GM18505 (cell line): Measurements from ENCODE around the gene SHISA6.

Source experiments
- ATAC-seq: cut with Tn5 transposase; IDR thresholded peaks from one replicate; pipeline ENCODE4 v1.9.1; 2021; ENCODE audit not compliant: unreplicated experiment
- POLR2A ChIP-seq: IDR thresholded peaks from 4 replicates; pipeline ENCODE4 v1.6.1; 2011; ENCODE audit warnings: borderline replicate concordance; ENCODE audit not compliant: insufficient read depth, insufficient read length; ENCODE audit errors: extremely low read depth

The SHISA6 gene

GRCh38 chr17:11488407-11488806, 247.4 kb downstream of the SHISA6 start:
- no peak for ATAC-seq
- no peak for TF ChIP-seq POLR2A

- ATAC-seq = no peak
- TF ChIP-seq POLR2A = no peak
Observed at GRCh38 chr17:11490171-11490755, 249.2 kb downstream of the SHISA6 start.

- no peak for TF ChIP-seq POLR2A
- ATAC-seq = no peak
Observed at GRCh38 chr17:11492511-11492910, 251.5 kb downstream of the SHISA6 start.

- no peak for TF ChIP-seq POLR2A
- no peak for ATAC-seq
Observed at GRCh38 chr17:11493936-11494335, 252.9 kb downstream of the SHISA6 start.

GRCh38 chr17:11495613-11496012, 254.6 kb downstream of the SHISA6 start:
- no peak for ATAC-seq
- TF ChIP-seq POLR2A = no peak

- ATAC-seq = no peak
- no peak for TF ChIP-seq POLR2A
Observed at GRCh38 chr17:11499881-11500280, 258.9 kb downstream of the SHISA6 start.

GRCh38 chr17:11503308-11504035, 262.5 kb downstream of the SHISA6 start:
- no peak for ATAC-seq
- TF ChIP-seq POLR2A = no peak

GRCh38 chr17:11506635-11507034, 265.6 kb downstream of the SHISA6 start:
- TF ChIP-seq POLR2A = no peak
- no peak for ATAC-seq

- TF ChIP-seq POLR2A = no peak
- no peak for ATAC-seq
Observed at GRCh38 chr17:11511696-11512095, 270.7 kb downstream of the SHISA6 start.

- TF ChIP-seq POLR2A = no peak
- ATAC-seq = no peak
Observed at GRCh38 chr17:11514565-11514964, 273.6 kb downstream of the SHISA6 start.

GRCh38 chr17:11514981-11515680, 274.1 kb downstream of the SHISA6 start:
- ATAC-seq = no peak
- TF ChIP-seq POLR2A = no peak

GRCh38 chr17:11515901-11516300, 274.9 kb downstream of the SHISA6 start:
- no peak for ATAC-seq
- TF ChIP-seq POLR2A = no peak

- ATAC-seq = no peak
- TF ChIP-seq POLR2A = no peak
Observed at GRCh38 chr17:11535231-11535630, 294.2 kb downstream of the SHISA6 start.

- no peak for ATAC-seq
- TF ChIP-seq POLR2A = no peak
Observed at GRCh38 chr17:11538366-11538765, 297.4 kb downstream of the SHISA6 start.
